ENCODE results near the gene ANKRD42.

Gene ANKRD42

GRCh38 chr11:83241291-83241946 lies 47.9 kb downstream of the ANKRD42 start:
- Histone ChIP-seq H3K36me3 (ENCODE audit: insufficient read depth, low read length) (no peaks in the 10 kb centered on the region), H3K4me3 (ENCODE audit: low read depth, low read length) (no peak overlapping the region), H3K27ac (ENCODE audit: low read depth, low read length) (no peak overlapping the region), H3K27me3 (ENCODE audit: insufficient read depth, low read length) (no peaks in the 10 kb centered on the region), H3K4me1 (ENCODE audit: control insufficient read depth, insufficient read depth, low read length, unreplicated experiment) (no peaks in the 10 kb centered on the region), H3K79me2 (ENCODE audit: control insufficient read depth, insufficient read depth, low read length, unreplicated experiment) (no peaks in the 10 kb centered on the region), H2AFZ (ENCODE audit: low read length, unreplicated experiment) (no peak overlapping the region)

GRCh38 chr11:83249445-83249844 lies 55.9 kb downstream of the ANKRD42 start:
- Histone ChIP-seq H3K79me2 (ENCODE audit: control insufficient read depth, insufficient read depth, low read length, unreplicated experiment) (no peaks in the 10 kb centered on the region), H3K4me3 (ENCODE audit: low read depth, low read length) (no peak overlapping the region), H3K27me3 (ENCODE audit: insufficient read depth, low read length) (no peaks in the 10 kb centered on the region), H2AFZ (ENCODE audit: low read length, unreplicated experiment) (no peak overlapping the region), H3K36me3 (ENCODE audit: insufficient read depth, low read length) (no peaks in the 10 kb centered on the region), H3K4me1 (ENCODE audit: control insufficient read depth, insufficient read depth, low read length, unreplicated experiment) (no peaks in the 10 kb centered on the region), H3K27ac (ENCODE audit: low read depth, low read length) (no peak overlapping the region)

DNA sequence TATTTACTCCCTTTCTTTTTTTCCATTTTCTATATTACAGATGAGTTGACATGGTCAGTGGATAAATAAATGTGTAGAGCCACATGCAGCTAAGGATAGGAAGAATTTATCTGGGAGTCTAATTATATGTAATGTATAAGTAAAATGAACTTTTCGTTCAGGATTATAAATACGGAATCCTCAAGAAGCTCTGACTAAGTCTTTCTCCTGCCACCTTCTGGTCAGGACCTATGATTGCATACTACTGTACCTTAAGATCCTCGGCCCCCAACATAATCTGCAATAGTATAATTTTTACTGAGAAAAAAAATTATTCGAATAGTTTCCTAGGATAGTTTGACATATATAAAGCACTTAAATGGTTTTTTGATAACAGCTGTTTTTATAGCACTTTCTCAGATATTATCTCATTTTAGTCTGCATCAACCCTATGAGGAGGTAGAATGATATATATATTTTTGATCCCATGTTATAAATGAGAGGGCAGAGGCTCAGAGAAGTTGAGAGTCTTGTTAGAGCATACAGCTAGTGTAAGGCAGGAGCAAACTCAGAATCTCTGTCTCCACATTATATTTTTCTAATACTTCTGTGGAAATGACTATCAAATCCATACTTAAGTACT lies 56.6 kb downstream of the ANKRD42 start:
- Histone ChIP-seq H3K4me3 (ENCODE audit: low read depth, low read length) (no peak overlapping the region), H3K4me1 (ENCODE audit: control insufficient read depth, insufficient read depth, low read length, unreplicated experiment) (no peaks in the 10 kb centered on the region), H3K27me3 (ENCODE audit: insufficient read depth, low read length) (no peaks in the 10 kb centered on the region), H3K36me3 (ENCODE audit: insufficient read depth, low read length) (no peaks in the 10 kb centered on the region), H3K27ac (ENCODE audit: low read depth, low read length) (no peak overlapping the region), H2AFZ (ENCODE audit: low read length, unreplicated experiment) (no peak overlapping the region), H3K79me2 (ENCODE audit: control insufficient read depth, insufficient read depth, low read length, unreplicated experiment) (no peaks in the 10 kb centered on the region)

DNA sequence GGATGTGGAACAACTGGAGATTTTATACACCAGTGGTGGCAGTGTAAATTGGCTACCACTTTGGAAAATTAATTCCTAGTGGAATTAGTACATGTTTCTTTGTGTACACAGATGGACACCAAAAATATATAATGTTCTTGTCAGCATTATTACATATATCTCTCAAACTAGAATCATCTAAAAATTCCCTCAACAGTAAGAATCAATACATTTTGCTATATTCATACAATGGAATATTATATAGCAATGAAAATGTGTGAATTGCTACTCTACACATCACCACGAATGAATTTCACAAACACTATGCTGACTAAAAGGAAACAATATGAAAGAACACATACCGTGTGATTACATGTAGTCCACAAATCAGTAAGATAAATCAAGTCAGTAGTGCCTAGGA lies 58.8 kb downstream of the ANKRD42 start:
- Histone ChIP-seq H2AFZ (ENCODE audit: low read length, unreplicated experiment) (no peak overlapping the region), H3K36me3 (ENCODE audit: insufficient read depth, low read length) (0 out of 2 replicates have a peak, but pooled peaks cover 3% of the 10 kb centered on the region), H3K79me2 (ENCODE audit: control insufficient read depth, insufficient read depth, low read length, unreplicated experiment) (no peaks in the 10 kb centered on the region), H3K4me1 (ENCODE audit: control insufficient read depth, insufficient read depth, low read length, unreplicated experiment) (peaks cover 14% of the 10 kb centered on the region), H3K27ac (ENCODE audit: low read depth, low read length) (no peak overlapping the region), H3K4me3 (ENCODE audit: low read depth, low read length) (no peak overlapping the region), H3K27me3 (ENCODE audit: insufficient read depth, low read length) (no peaks in the 10 kb centered on the region)

DNA sequence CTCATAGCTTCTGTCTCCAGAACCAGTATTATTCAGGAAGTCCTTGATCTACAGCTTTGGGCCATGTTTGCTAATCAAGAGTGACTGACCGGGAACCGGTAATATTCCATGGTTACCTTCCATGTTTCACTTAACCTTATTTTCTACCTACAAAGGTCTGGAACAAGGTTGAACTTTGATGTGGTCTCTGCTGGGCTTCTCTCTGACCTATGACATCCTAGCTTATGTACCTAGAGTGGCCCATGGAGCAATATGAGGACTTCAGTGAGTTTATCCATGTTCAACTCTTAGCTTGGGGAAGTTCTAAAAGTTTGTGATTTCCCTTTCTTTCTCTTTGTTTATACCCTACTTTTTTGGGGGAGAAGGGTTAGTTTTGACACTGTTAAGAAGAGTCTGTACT lies 59.4 kb downstream of the ANKRD42 start:
- Histone ChIP-seq H3K36me3 (ENCODE audit: insufficient read depth, low read length) (0 out of 2 replicates have a peak, but pooled peaks cover 3% of the 10 kb centered on the region), H2AFZ (ENCODE audit: low read length, unreplicated experiment) (no peak overlapping the region), H3K4me1 (ENCODE audit: control insufficient read depth, insufficient read depth, low read length, unreplicated experiment) (peaks cover 20% of the 10 kb centered on the region), H3K4me3 (ENCODE audit: low read depth, low read length) (no peak overlapping the region), H3K79me2 (ENCODE audit: control insufficient read depth, insufficient read depth, low read length, unreplicated experiment) (no peaks in the 10 kb centered on the region), H3K27ac (ENCODE audit: low read depth, low read length) (no peak overlapping the region), H3K27me3 (ENCODE audit: insufficient read depth, low read length) (no peaks in the 10 kb centered on the region)

GRCh38 chr11:83255366-83255765 lies 61.9 kb downstream of the ANKRD42 start:
- Histone ChIP-seq H3K27ac (ENCODE audit: low read depth, low read length) (no peak overlapping the region), H3K27me3 (ENCODE audit: insufficient read depth, low read length) (no peaks in the 10 kb centered on the region), H3K4me3 (ENCODE audit: low read depth, low read length) (no peak overlapping the region), H3K79me2 (ENCODE audit: control insufficient read depth, insufficient read depth, low read length, unreplicated experiment) (no peaks in the 10 kb centered on the region), H2AFZ (ENCODE audit: low read length, unreplicated experiment) (no peak overlapping the region), H3K4me1 (ENCODE audit: control insufficient read depth, insufficient read depth, low read length, unreplicated experiment) (peaks cover 25% of the 10 kb centered on the region), H3K36me3 (ENCODE audit: insufficient read depth, low read length) (peaks cover 14% of the 10 kb centered on the region; the same call in 1 of the 2 replicates)

DNA sequence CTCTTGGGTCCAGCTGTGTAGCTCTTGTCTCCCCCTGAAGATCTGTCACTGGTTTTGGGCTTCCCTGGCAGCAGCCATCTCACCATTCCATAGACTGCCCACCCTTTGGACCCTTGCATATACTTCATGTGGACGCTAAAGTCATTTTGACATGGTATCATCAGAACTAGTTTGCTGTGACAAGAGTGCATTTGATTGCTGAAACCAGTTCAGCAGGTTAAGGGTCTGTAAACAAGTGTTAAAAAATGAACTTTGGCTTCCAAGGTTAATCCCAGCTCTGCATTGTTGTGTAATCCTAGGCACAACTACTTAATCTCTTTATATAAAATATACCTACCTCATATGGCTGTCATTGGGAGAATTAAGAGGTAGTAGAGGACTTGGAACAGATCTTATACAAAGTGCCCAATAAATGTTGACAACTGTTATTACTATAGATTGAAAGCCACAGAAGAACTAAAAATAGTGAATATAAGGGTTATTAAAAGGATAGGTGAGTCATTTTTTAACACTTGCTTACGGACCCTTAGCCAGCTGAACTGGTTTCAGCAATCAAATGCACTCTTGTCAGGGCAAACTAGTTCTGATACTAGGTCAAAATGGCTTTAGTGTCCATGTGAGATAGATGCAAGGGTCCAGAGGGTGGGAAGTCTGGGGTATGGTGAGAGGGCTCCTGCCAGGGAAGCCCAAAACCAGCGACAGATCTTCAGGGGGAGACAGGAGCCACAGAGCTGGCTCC lies 63.3 kb downstream of the ANKRD42 start:
- H3K79me2 ChIP-seq (ENCODE audit: control insufficient read depth, insufficient read depth, low read length, unreplicated experiment), result no peaks in the 10 kb centered on the region
- H3K4me3 ChIP-seq (ENCODE audit: low read depth, low read length), result no peak overlapping the region
- H3K27me3 ChIP-seq (ENCODE audit: insufficient read depth, low read length), result no peaks in the 10 kb centered on the region
- peaks cover 16% of the 10 kb centered on the region; the same call in 1 of the 2 replicates for H3K36me3 ChIP-seq (ENCODE audit: insufficient read depth, low read length)
- peaks cover 25% of the 10 kb centered on the region for H3K4me1 ChIP-seq (ENCODE audit: control insufficient read depth, insufficient read depth, low read length, unreplicated experiment)
- H3K27ac ChIP-seq (ENCODE audit: low read depth, low read length), result peak overlapping the region; percentile 86
- H2AFZ ChIP-seq (ENCODE audit: low read length, unreplicated experiment), result no peak overlapping the region

DNA sequence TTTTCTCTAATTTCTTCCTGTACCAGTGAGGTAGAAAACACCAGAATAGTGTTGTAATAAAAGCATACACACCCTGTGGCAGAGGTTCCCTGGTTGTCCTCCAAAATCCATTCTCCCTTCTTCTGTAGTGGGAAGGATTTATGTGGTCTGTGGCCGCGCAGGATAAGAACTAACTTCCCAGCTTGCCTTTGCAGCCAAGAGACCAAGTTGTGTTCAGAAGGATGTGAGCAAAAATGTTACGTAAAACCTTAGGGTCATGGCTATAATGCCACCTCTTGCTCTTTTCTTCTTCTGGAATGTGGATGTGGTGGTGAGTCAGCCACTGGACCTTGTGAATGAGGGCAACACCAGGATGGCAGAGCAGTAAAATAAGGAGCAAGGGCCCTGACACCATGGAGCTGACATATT lies 64.3 kb downstream of the ANKRD42 start:
- H3K36me3 ChIP-seq (ENCODE audit: insufficient read depth, low read length), result peaks cover 16% of the 10 kb centered on the region; the same call in 1 of the 2 replicates
- peak overlapping the region; percentile 86 for H3K27ac ChIP-seq (ENCODE audit: low read depth, low read length)
- H2AFZ ChIP-seq (ENCODE audit: low read length, unreplicated experiment), result no peak overlapping the region
- no peaks in the 10 kb centered on the region for H3K79me2 ChIP-seq (ENCODE audit: control insufficient read depth, insufficient read depth, low read length, unreplicated experiment)
- H3K4me3 ChIP-seq (ENCODE audit: low read depth, low read length), result peak overlapping the region; percentile 39; the same call in 1 of the 2 replicates
- no peaks in the 10 kb centered on the region for H3K27me3 ChIP-seq (ENCODE audit: insufficient read depth, low read length)
- peaks cover 25% of the 10 kb centered on the region for H3K4me1 ChIP-seq (ENCODE audit: control insufficient read depth, insufficient read depth, low read length, unreplicated experiment)

- H3K27me3 ChIP-seq (ENCODE audit: insufficient read depth, low read length), result no peaks in the 10 kb centered on the region
- peaks cover 21% of the 10 kb centered on the region; the same call in 1 of the 2 replicates for H3K36me3 ChIP-seq (ENCODE audit: insufficient read depth, low read length)
- H3K79me2 ChIP-seq (ENCODE audit: control insufficient read depth, insufficient read depth, low read length, unreplicated experiment), result no peaks in the 10 kb centered on the region
- no peak overlapping the region for H3K4me3 ChIP-seq (ENCODE audit: low read depth, low read length)
- no peak overlapping the region for H2AFZ ChIP-seq (ENCODE audit: low read length, unreplicated experiment)
- H3K27ac ChIP-seq (ENCODE audit: low read depth, low read length), result no peak overlapping the region
- H3K4me1 ChIP-seq (ENCODE audit: control insufficient read depth, insufficient read depth, low read length, unreplicated experiment), result peaks cover 25% of the 10 kb centered on the region
Observed at GRCh38 chr11:83259559-83259958, 66.0 kb downstream of the ANKRD42 start.

GRCh38 chr11:83265331-83265730 lies 71.8 kb downstream of the ANKRD42 start:
- H3K36me3 ChIP-seq (ENCODE audit: insufficient read depth, low read length), result peaks cover 12% of the 10 kb centered on the region; the same call in 1 of the 2 replicates
- H3K4me3 ChIP-seq (ENCODE audit: low read depth, low read length), result no peak overlapping the region
- no peak overlapping the region for H3K27ac ChIP-seq (ENCODE audit: low read depth, low read length)
- no peak overlapping the region for H2AFZ ChIP-seq (ENCODE audit: low read length, unreplicated experiment)
- no peaks in the 10 kb centered on the region for H3K4me1 ChIP-seq (ENCODE audit: control insufficient read depth, insufficient read depth, low read length, unreplicated experiment)
- H3K27me3 ChIP-seq (ENCODE audit: insufficient read depth, low read length), result no peaks in the 10 kb centered on the region
- H3K79me2 ChIP-seq (ENCODE audit: control insufficient read depth, insufficient read depth, low read length, unreplicated experiment), result no peaks in the 10 kb centered on the region
